Endometrial microvascular endothelial cells (primary cell): ENCODE results near the gene KAZALD1. TPM values are rescaled to one million over a fixed set of nuclear protein-coding genes. Genes with fewer than 3 reads are reported as not detected.

Experiments used
- in situ Hi-C: cut with HindIII; loops from 2 replicates; pipeline ENCODE4 v1.10.0; 2017; ENCODE audit warnings: low sequenced_read_pairs, low pct_unique_long_range_greater_than_20kb; ENCODE audit errors: inconsistent ontology term
- total RNA-seq: library from RNA; depleted of rRNA; stranded (reverse); fragments of >200 nt; gene quantifications from one replicate; pipeline ENCODE4 v1.2.3, GENCODE V29; 2015; ENCODE audit errors: inconsistent ontology term

Gene KAZALD1, protein sequence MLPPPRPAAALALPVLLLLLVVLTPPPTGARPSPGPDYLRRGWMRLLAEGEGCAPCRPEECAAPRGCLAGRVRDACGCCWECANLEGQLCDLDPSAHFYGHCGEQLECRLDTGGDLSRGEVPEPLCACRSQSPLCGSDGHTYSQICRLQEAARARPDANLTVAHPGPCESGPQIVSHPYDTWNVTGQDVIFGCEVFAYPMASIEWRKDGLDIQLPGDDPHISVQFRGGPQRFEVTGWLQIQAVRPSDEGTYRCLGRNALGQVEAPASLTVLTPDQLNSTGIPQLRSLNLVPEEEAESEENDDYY
- 0.28 TPM for total RNA-seq

DNA sequence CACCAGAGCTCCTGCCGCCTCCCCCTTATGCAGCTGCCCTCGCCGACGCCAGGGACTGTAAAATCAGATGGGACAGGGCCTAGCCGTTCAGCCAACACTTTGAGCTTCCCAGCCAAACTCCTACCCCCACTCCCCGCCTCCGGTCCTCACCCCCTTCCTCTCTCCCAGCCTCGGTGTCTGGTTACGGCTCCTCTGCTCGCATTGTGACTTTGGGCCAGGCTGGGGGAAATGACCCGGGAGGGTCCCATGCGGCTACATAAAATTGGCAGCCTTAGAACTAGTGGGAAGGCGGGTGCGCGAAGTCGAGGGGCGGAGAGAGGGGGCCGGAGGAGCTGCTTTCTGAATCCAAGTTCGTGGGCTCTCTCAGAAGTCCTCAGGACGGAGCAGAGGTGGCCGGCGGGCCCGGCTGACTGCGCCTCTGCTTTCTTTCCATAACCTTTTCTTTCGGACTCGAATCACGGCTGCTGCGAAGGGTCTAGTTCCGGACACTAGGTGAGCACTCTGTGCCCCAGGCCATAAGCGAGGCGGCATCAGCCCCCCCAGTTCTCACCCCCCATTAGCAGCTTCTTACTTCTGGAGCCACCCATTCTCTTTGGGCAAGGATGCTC lies at the start of gene KAZALD1:
Gene KAZALD1 (plus strand): TSS at position 366 of the 608 bp plus-strand sequence. CDS start 604 bp downstream, outside the sequence.
- in situ Hi-C loops: no loop called here

DNA sequence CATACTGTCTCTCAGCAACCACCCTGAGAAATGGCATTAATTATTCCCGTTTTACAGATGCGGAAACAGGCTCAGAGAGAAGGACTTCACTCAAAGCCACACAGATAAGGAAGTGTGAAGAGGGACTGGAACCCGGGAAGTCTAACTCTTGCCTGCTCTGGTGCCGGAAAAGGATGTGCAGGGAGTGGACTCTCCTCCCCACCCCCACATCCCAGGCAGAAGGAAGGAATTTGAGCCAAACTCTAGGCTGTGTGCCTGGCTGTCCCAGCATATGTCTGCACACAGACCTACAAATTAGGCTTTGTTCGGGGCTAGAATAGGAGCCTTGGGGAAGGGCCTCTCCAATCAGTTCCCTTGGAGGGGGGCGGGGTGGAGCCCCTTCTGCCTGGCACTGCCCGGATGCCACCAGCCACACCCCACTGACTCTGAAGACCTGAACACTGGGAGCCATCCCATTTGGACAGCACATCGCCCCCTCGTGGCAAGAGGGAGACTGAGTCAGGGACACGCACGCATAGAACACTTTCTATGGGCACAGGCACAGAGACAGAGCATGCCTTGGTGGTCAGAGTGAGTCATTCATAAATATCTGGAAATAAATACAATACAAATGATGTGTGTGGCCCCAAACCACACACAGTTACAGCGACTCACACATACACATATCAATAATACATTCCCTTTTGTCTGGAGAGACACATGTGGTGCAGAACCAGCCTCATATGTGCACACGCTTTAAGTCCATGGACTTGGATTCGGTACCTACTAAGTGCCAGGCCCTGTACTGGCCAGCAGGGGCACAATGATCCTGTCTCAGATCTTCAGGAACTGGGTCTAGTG lies 49.0 kb upstream of the KAZALD1 start:
- in situ Hi-C loops: no loop called here

DNA sequence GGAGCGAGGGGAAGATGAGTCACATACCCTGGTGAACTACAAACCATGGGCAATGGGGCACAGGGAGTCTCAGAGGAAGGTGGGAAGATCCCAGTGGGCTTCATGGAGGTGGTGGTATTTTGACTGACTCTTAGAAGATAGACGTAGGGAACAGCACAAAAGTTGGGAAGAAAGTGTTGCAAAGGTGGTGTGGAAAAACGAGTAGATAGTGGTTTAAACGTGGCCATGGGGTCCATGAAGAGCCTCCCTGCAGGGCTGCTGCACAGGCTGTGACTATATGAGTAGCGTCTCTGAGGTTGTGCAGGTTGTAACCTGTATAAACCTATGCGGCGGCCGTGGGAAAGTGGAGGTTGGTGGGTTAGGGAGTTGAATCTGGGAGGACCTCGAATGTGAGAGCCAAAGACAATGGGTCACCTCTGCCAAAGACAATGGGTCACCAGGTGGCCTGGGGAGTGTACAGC lies 48.4 kb upstream of the KAZALD1 start:
- in situ Hi-C loops: no loop called here

DNA sequence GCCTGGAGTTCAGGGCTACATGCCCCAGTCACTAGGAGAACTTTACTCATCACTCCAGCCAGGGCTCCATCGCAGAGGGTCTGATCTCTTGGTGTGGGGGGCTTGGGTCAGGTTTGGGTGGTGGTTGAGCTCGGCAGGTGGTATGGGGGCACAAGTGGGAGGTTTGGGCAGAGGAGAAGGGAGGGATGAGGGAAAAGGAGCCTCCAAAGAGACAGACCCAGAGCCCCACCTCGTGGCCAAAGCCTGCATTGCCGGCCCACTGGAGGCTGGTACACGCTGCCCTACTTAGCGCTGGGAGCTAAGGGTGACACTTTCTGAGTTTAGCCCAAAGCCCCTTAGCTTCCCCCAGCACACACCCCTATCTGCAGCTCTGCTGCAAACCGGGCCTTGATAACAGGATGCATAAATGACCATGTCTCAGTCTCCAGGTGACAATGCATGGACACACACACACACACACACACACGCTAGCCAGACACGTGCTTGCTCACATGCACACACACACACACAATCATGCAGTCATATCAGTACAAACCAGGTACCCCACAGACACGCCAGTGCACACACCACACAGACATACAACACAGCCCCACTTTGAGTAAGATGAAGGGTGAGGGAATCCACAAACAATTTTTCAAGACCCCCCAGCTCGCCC lies 47.4 kb upstream of the KAZALD1 start:
- in situ Hi-C loops: no loop called here

GRCh38 chr10:101014966-101015581 lies 46.7 kb upstream of the KAZALD1 start:
- in situ Hi-C loops: no loop called here

- in situ Hi-C loops: no loop called here
These were observed 46.2 kb upstream of the KAZALD1 start for GRCh38 chr10:101015582-101015973.

DNA sequence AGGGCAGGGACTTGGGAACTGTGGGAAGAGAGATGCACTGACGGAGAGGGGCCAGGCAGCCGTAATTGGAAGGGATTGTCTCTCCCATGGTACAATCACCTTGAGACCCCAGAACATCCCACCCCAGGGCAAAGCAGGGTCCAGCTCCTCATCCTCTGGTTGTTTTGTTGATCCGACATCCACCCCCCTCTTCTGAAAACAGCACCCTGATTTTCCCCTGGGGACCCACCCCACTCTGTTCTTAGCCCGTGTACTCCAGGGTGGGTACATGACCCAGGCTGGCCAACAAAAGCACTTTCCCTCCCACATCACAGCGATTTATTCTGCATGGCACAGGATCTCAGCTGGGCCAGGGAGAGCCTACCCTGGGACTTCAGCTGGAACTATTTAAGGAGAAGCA lies 45.0 kb upstream of the KAZALD1 start:
- in situ Hi-C loops: no loop called here

DNA sequence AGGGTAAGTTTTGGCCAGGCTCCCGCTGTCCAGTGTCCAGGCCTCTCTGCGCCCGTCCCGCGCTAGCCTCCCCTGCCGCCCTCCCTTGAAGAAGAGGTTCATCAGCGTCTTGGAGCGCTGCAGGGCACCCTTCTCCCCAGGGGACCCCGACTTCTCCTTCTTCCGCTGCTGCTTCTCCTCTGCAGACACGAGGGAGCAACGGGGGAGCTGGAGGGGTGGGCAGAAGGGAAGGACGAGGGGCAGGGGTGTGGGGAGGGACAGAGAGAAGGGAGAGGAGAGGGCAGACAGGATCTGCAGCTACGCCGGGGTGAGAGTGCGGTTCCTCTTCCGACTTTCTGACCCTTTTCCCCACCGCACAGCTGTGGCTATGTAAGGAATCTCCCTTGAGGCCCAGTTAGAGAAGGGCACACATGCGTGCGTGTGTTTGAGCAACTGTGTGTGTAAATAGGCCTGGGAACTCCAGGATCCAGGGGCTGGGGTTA lies 43.6 kb upstream of the KAZALD1 start:
- in situ Hi-C loops: no loop called here

DNA sequence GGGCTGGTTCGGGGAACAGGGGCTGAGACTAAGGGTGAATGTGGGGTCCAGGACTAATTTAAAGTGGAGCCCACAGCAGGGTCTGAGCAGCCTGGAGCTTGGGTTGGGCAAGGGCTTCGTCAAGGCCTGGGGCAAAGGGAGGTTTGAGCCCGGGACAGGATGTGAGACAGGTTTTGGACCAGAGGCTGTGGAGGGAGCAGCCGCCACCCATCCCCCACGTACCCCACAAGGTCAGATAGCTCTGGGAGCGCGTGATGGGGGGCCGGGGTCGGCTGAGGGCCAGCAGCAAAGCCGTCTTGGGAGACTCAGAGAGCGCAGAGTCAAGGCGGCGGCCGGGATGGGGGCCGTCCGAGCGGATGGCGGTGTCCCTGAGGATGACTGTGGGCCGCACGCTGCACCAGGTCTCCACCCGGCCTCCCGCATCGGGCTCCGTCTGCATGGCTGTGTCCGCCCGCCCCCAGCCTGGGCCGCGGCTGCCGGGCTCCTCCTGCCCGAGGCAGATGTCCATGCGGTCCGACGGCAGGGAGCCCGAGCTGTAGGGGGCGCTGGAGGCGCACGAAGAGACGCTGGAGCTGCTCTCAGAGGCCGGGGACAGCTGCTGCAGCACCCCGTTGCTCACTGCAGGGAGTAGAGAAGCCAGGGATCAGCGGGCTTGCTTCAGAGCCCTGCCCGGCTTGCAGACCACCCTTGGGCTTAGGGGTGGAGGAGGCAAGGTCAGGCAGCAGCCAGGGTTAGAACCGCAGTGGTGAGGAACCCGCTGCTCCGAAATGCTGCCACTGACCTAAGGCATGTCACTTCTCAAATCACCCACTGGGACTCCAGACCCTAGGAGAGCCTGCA lies 43.0 kb upstream of the KAZALD1 start:
- in situ Hi-C loops: no loop called here

DNA sequence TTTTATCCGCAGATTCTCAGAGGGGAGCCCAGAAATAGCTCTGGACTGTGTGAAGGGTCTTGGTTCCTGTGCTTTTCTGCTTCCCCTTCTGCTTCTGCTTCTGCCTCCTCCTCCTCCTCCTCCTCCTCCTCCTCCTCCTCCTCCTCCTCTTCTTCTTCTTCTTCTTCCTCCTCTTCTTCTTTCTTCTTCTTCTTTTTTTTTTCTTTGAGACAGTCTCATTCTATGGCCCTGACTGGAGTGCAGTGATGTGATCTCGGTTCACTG lies 42.4 kb upstream of the KAZALD1 start:
- in situ Hi-C loops: no loop called here

DNA sequence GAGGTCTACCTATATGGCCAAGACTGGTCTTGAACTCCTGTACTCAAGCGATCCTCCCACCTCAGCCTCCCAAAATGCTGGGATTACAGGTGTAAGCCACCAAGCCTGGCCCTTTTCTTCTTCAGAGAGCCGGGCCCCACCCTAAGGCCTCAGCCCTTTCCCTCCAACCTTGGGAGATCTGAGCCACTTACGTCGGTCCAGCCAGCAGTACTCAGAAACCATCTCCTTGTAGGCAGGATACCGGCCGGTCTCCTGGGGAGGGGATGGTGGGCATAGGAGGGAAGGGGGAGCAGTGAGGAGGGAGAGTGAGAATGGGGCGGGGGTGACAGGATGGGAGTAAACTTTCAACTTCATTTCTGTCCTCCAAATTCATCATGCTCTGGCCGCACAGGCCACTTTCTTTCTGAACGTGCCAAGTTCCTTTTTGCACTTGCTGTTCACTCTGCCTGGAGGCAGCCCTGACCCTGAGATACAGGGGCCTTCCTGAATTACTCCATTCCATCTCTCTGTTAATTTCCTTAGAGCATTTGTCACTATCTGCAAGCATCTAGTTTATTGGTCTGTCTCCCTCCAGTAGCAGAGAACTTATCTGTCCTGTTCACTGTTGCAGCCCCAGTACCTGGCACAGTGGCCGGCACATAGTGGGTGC lies 41.2 kb upstream of the KAZALD1 start:
- in situ Hi-C loops: no loop called here

GRCh38 chr10:101021239-101021638 lies 40.5 kb upstream of the KAZALD1 start:
- in situ Hi-C loops: no loop called here

GRCh38 chr10:101021692-101022251 lies 40.0 kb upstream of the KAZALD1 start:
- in situ Hi-C loops: no loop called here

DNA sequence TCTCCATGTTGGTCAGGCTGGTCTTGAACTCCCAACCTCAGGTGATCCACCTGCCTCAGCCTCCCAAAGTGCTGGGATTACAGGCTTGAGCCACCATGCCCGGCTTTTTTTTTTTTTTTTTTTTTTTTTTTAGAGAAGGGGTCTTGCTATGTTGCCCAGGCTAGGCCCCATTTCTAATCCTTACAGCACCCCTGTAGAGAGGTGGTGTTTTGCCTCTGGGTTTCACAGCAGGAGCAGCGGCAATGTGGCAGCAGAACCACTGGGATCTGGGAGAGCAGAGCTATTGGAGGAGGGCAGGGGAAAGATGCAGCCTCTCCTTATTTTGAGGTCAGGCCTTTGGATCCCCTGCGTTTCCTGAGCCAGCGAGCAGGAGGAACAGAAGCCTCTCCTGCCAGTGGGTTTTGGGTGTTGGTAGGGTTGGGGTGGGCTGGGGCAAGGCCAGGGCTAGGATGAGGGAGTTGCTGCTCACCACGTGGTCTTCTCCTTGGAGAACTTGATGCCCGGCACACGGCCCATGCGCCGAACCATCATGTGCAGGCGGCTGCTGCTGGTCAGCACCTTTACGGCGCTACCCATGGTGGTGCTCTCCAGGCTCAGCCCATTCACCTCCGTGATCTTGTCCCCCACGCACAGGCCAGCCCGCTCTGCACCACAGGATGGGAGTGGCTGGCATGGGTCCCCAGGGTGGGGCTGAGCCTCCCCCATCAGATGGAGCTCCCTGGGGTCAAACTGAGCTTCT lies 38.7 kb upstream of the KAZALD1 start:
- in situ Hi-C loops: no loop called here

DNA sequence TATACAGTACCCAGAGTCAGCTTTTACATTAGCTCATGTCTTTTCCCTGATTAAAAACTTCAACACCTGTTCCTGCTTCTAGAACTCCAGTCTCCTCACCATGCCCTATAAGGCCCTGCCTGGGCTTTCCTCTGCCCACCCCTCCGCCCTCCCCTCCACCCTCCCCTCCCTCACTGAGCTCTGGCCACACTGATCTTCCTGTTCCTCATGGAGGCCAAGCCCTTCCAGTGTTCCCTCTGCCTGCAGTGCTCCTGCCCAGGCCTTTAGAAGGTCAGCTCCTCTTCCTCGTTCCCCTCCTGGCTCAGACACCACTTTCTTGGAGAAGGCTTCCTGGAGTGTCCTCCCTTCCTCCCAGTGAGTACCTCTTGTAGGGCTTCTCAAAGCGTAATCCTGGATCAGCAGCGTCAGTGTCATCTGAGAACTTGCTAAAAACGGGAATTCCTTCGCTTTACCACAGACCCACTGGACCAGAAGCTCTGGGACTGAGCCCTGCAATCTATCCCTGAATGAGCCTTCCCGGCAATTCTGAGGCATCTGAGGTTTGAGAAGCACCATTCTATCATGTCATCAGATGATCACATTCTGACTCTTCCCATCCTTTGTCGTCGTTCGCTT lies 34.6 kb upstream of the KAZALD1 start:
- in situ Hi-C loops: no loop called here
